ENCODE results near the gene BAIAP2. TPM values are rescaled to one million over a fixed set of nuclear protein-coding genes. Genes with fewer than 3 reads are reported as not detected.
A peak's percentile ranks its signal among the peaks of the same experiment; 100 is the strongest.

The BAIAP2 gene
- total and polyA plus RNA-seq, 2 donors (not counting 3 experiments of a cell fraction or from before 2014, with no cell fraction given), result 12.3 to 18.6 TPM

DNA sequence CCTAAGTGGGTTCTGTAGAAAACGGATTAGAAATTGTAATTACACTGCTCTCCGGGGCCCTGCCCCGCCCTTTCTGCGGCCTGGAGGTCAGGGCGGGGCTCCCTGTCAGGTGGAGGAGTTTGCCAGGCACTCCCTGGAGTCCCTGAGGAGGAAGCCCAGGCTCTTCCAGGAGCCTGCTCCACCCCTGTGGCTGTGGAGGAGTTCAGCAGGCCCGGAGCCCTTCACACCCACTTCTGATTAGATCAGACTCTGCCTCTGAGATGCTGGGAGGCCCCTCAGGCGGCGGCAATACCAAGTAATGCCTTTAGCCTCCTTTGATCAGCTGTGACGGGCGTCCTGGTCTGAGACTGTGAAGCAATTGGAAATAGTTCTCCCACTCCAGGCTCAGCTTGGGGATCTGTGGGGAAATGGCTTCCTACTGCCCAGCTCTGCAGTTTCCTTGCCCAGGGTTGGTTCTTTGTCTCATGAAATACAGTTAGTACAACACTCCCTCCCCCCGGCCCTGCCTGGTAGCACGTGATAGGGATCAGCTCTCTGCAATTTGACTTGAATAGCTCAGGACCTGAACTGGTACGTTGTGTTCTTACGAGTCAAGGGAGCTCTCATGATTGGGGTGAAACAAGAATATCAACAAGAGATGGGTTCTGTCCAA lies 22.3 kb downstream of the BAIAP2 start:
- no TSS peak for BruUV-seq (replicated peaks)
- FAIRE-seq (no peak), DNase-seq (ENCODE audit: low read depth, low spot score) (peak; percentile 31)
- peaks cover 0 to 2% of the 10 kb centered on the region in 2 experiments for H3K36me3 ChIP-seq (ENCODE audit: control insufficient read depth in 2 of 2, extremely low read depth in 1 of 2, insufficient read depth in 2 of 2, low read length in 2 of 2)
- H3K79me2 ChIP-seq (ENCODE audit: control insufficient read depth, insufficient read depth, low read length), result no peaks in the 10 kb centered on the region
- no peaks in the 10 kb centered on the region for H3K27me3 ChIP-seq (ENCODE audit: control insufficient read depth in 2 of 2, insufficient read depth in 2 of 2, low read length in 2 of 2)
- no peak for TF ChIP-seq EZH2 (IDR thresholded peaks at IDR 0.05; ENCODE audit: borderline replicate concordance, low read depth, low read length, severe bottlenecking)
- TF ChIP-seq POLR2AphosphoS5 (IDR thresholded peaks at IDR 0.05; ENCODE audit: insufficient read depth, low read depth, low read length), result no peak
- TF ChIP-seq JUN (IDR thresholded peaks at IDR 0.05; ENCODE audit: borderline replicate concordance, insufficient read depth, insufficient read length, low read depth), result no peak
- TF ChIP-seq POLR2A (IDR thresholded peaks at IDR 0.05; ENCODE audit: low read depth, low read length), result no peak
- TF ChIP-seq GATA2 (IDR thresholded peaks at IDR 0.05; ENCODE audit: insufficient read depth, insufficient read length, low read depth, low read length), result no peak
- TF ChIP-seq, protein P1, sequence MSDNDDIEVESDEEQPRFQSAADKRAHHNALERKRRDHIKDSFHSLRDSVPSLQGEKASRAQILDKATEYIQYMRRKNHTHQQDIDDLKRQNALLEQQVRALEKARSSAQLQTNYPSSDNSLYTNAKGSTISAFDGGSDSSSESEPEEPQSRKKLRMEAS (IDR thresholded peaks at IDR 0.05; ENCODE audit: insufficient read depth, insufficient read length), result no peak
- H3K4me1 ChIP-seq (ENCODE audit: control insufficient read depth, extremely low read depth, insufficient read depth, low read length), result peaks cover 9% of the 10 kb centered on the region
- H3K9ac ChIP-seq (replicated peaks; ENCODE audit: extremely low read depth, insufficient read depth, low read length), result no peak overlapping the region
- CTCF ChIA-PET, result interaction anchor here (0.8 to 1.5 kb wide), 4 partner anchors 11 to 33 kb away, joined by 3 to 8 read pairs (median 3); no protein-coding TSS in a partner anchor
- no peak overlapping the region for H3K27ac ChIP-seq (ENCODE audit: insufficient read depth, low read depth, low read length)
- H4K20me1 ChIP-seq (replicated peaks; ENCODE audit: control insufficient read depth, extremely low read depth, insufficient read depth, low read length), result no peaks in the 10 kb centered on the region
- dilution Hi-C loops (cut with MboI; ENCODE audit: extremely low pct_ligation_motif_present, low sequenced_read_pairs) (no loop called here), intact Hi-C loops (cut with micrococcal nuclease) (no loop called here)
- no peaks in the 10 kb centered on the region for H3K9me3 ChIP-seq (replicated peaks; ENCODE audit: control insufficient read depth, insufficient read depth, low read length)
- no peak overlapping the region for H2AFZ ChIP-seq (ENCODE audit: low read depth, low read length)
- H3K4me2 ChIP-seq (ENCODE audit: insufficient read depth, low read length), result no peak overlapping the region
- H3K4me3 ChIP-seq (replicated peaks in 1 of 3; ENCODE audit: insufficient read depth in 1 of 3, low read depth in 1 of 3, low read length in 3 of 3), result no peak overlapping the region
- POLR2A ChIA-PET, result interaction anchor here (0.6 kb wide), 1 partner anchor 23 kb away, joined by 3 read pairs; no protein-coding TSS in a partner anchor
- H3K9me1 ChIP-seq (replicated peaks; ENCODE audit: control insufficient read depth, extremely low read depth, insufficient read depth, low read length), result no peaks in the 10 kb centered on the region

DNA sequence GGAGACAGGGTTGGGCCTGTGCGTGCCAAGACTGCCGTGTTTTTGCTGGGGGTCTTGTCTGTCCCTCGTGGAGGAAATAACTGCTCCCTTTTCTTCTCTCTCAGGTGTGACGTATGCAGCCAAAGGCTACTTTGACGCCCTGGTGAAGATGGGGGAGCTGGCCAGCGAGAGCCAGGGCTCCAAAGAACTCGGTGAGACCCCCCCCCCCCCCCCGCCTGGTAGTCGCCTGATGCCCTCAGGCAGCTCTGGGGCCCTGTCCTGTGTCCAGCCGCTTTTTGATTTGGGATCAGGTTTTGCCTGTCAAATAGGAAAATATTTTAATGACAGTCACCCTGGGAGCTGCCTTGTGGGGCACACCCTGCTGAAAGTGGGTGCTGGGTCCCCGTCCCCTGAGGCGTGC lies 22.8 kb downstream of the BAIAP2 start:
- H2AFZ ChIP-seq (ENCODE audit: low read depth, low read length), result no peak overlapping the region
- H4K20me1 ChIP-seq (replicated peaks; ENCODE audit: control insufficient read depth, extremely low read depth, insufficient read depth, low read length), result no peaks in the 10 kb centered on the region
- no peaks in the 10 kb centered on the region for H3K27me3 ChIP-seq (ENCODE audit: control insufficient read depth in 2 of 2, insufficient read depth in 2 of 2, low read length in 2 of 2)
- TF ChIP-seq, protein P1 (IDR thresholded peaks at IDR 0.05; ENCODE audit: insufficient read depth, insufficient read length), result no peak
- TF ChIP-seq FOS (IDR thresholded peaks at IDR 0.05; ENCODE audit: borderline replicate concordance, insufficient read depth, low read length) (no peak), GATA2 (IDR thresholded peaks at IDR 0.05; ENCODE audit: insufficient read depth, insufficient read length, low read depth, low read length) (no peak)
- FAIRE-seq (no peak), DNase-seq (ENCODE audit: low read depth, low spot score) (no peak)
- no peak overlapping the region for H3K9ac ChIP-seq (replicated peaks; ENCODE audit: extremely low read depth, insufficient read depth, low read length)
- no TSS peak for BruUV-seq (replicated peaks)
- POLR2A ChIA-PET, result interaction anchor here (0.6 to 0.7 kb wide), 2 partner anchors 18 to 24 kb away, joined by 3 read pairs; no protein-coding TSS in a partner anchor
- no peak overlapping the region for H3K27ac ChIP-seq (ENCODE audit: insufficient read depth, low read depth, low read length)
- CTCF ChIA-PET, result interaction anchor here (0.8 to 1.5 kb wide), 4 partner anchors 12 to 34 kb away, joined by 3 to 8 read pairs (median 3); no protein-coding TSS in a partner anchor
- H3K79me2 ChIP-seq (ENCODE audit: control insufficient read depth, insufficient read depth, low read length), result no peaks in the 10 kb centered on the region
- dilution Hi-C loops (cut with MboI; ENCODE audit: extremely low pct_ligation_motif_present, low sequenced_read_pairs), result no loop called here
- H3K36me3 ChIP-seq (ENCODE audit: control insufficient read depth in 2 of 2, extremely low read depth in 1 of 2, insufficient read depth in 2 of 2, low read length in 2 of 2), result peaks cover 0 to 2% of the 10 kb centered on the region in 2 experiments
- intact Hi-C loops (cut with micrococcal nuclease), result no loop called here
- H3K9me3 ChIP-seq (replicated peaks; ENCODE audit: control insufficient read depth, insufficient read depth, low read length), result no peaks in the 10 kb centered on the region
- H3K4me3 ChIP-seq (replicated peaks in 1 of 3; ENCODE audit: insufficient read depth in 1 of 3, low read depth in 1 of 3, low read length in 3 of 3), result no peak overlapping the region
- peaks cover 4% of the 10 kb centered on the region for H3K4me1 ChIP-seq (ENCODE audit: control insufficient read depth, extremely low read depth, insufficient read depth, low read length)
- no peak overlapping the region for H3K4me2 ChIP-seq (ENCODE audit: insufficient read depth, low read length)
- no peaks in the 10 kb centered on the region for H3K9me1 ChIP-seq (replicated peaks; ENCODE audit: control insufficient read depth, extremely low read depth, insufficient read depth, low read length)

All from endothelial cell of umbilical vein (primary cell).